Measurements from ENCODE around the gene IMMP2L. TPM values are rescaled to one million over a fixed set of nuclear protein-coding genes. Genes with fewer than 3 reads are reported as not detected.

The IMMP2L gene
- total RNA-seq, 1 donor from 2014 or later = 29.7 TPM

DNA sequence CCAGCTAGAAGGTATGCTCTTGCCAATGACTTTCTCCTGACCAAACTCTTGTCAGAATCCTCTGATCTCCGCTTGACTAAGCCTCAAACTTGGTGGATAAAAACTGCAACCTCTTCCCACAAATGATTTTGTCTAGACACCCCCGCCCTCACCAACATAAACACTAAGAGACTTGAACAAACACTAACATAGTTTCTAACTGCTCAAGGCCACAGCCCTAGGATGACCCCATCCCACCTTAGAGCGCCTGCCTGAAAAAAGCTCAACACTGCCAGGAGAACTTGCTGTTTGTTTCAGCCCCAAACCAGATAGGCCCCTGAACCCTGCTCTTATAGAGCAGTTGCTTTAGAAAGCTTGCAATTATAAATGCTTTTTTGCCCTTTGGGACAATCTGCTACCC lies 399.6 kb downstream of the IMMP2L start:
- Mint-ChIP-seq H3K27me3 (no peaks in the 10 kb centered on the region), H3K4me1 (ENCODE audit: low read depth) (peaks cover 5% of the 10 kb centered on the region), H3K9me3 (ENCODE audit: low read depth) (no peaks in the 10 kb centered on the region), H3K27ac (no peak overlapping the region), H3K4me3 (ENCODE audit: low read depth) (no peak overlapping the region), H3K36me3 (ENCODE audit: insufficient read depth) (no peaks in the 10 kb centered on the region)
- no peak for DNase-seq (ENCODE audit: low spot score, unreplicated experiment)
- TF ChIP-seq, protein P1, sequence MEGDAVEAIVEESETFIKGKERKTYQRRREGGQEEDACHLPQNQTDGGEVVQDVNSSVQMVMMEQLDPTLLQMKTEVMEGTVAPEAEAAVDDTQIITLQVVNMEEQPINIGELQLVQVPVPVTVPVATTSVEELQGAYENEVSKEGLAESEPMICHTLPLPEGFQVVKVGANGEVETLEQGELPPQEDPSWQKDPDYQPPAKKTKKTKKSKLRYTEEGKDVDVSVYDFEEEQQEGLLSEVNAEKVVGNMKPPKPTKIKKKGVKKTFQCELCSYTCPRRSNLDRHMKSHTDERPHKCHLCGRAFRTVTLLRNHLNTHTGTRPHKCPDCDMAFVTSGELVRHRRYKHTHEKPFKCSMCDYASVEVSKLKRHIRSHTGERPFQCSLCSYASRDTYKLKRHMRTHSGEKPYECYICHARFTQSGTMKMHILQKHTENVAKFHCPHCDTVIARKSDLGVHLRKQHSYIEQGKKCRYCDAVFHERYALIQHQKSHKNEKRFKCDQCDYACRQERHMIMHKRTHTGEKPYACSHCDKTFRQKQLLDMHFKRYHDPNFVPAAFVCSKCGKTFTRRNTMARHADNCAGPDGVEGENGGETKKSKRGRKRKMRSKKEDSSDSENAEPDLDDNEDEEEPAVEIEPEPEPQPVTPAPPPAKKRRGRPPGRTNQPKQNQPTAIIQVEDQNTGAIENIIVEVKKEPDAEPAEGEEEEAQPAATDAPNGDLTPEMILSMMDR (IDR thresholded peaks at IDR 0.05; ENCODE audit: unreplicated experiment) = no peak

DNA sequence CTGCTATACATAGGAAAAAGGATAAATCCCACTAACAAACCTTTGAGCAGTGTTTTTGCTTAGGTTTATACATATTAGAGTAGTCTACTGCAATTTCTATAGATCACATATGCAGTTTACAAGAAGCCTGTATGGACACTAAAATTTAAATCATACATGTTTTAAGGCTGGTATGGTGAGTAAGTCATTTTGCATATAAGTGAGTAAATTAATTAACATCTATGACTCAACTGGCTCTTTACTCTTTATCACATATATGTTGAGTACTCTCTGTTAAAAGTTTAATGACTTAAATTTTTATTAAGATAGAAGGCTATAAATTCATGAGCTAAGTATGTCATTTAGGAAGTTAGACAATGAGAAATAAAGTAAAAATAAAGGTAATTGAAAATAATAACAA lies 402.0 kb downstream of the IMMP2L start:
- Mint-ChIP-seq H3K4me3 (ENCODE audit: low read depth) (no peak overlapping the region), H3K27me3 (no peaks in the 10 kb centered on the region), H3K27ac (no peak overlapping the region), H3K36me3 (ENCODE audit: insufficient read depth) (no peaks in the 10 kb centered on the region), H3K9me3 (ENCODE audit: low read depth) (peaks cover 8% of the 10 kb centered on the region), H3K4me1 (ENCODE audit: low read depth) (peaks cover 5% of the 10 kb centered on the region)
- DNase-seq (ENCODE audit: low spot score, unreplicated experiment) = no peak
- TF ChIP-seq, protein P1 (IDR thresholded peaks at IDR 0.05; ENCODE audit: unreplicated experiment) = no peak

DNA sequence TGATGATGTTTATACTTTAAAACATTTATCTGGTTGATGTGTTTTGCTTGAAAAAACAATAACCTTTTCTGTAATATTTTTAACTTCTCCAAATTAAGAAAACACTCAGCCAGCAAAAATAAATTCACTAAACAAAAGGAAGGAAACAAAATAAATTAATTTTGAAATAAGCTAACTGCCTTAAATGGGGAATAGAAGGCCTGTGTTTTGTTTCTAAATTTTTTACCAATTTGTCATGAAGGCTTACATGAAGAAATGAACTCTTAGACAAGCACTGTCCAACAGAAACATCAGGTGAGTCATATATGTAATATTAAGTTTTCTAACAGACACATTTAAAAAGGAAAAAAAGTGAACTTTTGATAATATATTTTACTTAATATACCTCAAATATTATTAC lies 402.9 kb downstream of the IMMP2L start:
- Mint-ChIP-seq H3K4me1 (ENCODE audit: low read depth) (peaks cover 5% of the 10 kb centered on the region), H3K27me3 (no peaks in the 10 kb centered on the region), H3K4me3 (ENCODE audit: low read depth) (no peak overlapping the region), H3K9me3 (ENCODE audit: low read depth) (peaks cover 8% of the 10 kb centered on the region), H3K36me3 (ENCODE audit: insufficient read depth) (no peaks in the 10 kb centered on the region), H3K27ac (no peak overlapping the region)
- no peak for DNase-seq (ENCODE audit: low spot score, unreplicated experiment)
- TF ChIP-seq, protein P1 (IDR thresholded peaks at IDR 0.05; ENCODE audit: unreplicated experiment) = no peak

DNA sequence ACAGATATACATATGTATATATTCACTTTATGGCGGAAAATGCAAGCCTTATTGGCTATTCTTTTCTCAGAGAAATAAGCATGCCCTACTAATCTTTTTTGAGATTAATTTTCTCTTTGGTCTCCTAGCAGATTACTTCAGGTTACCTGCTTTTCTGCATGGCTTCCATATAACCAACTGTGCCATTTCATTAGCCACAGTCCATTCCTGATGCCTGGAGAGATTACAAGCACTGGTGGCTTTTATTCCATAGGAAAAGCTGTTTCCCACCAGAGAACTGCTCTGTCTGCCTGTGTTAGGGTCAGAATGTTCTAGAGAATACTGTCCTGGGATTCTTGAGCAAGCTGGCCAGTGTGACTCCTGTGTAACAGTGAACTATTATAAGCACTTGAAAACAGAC lies 411.6 kb downstream of the IMMP2L start:
- H3K4me1 Mint-ChIP-seq (ENCODE audit: low read depth) = no peaks in the 10 kb centered on the region
- TF ChIP-seq, protein P1 (IDR thresholded peaks at IDR 0.05; ENCODE audit: unreplicated experiment) = no peak
- no peak for DNase-seq (ENCODE audit: low spot score, unreplicated experiment)
- H3K27ac Mint-ChIP-seq = no peak overlapping the region
- no peaks in the 10 kb centered on the region for H3K27me3 Mint-ChIP-seq
- no peak overlapping the region for H3K4me3 Mint-ChIP-seq (ENCODE audit: low read depth)
- H3K9me3 Mint-ChIP-seq (ENCODE audit: low read depth) = no peaks in the 10 kb centered on the region
- no peaks in the 10 kb centered on the region for H3K36me3 Mint-ChIP-seq (ENCODE audit: insufficient read depth)

DNA sequence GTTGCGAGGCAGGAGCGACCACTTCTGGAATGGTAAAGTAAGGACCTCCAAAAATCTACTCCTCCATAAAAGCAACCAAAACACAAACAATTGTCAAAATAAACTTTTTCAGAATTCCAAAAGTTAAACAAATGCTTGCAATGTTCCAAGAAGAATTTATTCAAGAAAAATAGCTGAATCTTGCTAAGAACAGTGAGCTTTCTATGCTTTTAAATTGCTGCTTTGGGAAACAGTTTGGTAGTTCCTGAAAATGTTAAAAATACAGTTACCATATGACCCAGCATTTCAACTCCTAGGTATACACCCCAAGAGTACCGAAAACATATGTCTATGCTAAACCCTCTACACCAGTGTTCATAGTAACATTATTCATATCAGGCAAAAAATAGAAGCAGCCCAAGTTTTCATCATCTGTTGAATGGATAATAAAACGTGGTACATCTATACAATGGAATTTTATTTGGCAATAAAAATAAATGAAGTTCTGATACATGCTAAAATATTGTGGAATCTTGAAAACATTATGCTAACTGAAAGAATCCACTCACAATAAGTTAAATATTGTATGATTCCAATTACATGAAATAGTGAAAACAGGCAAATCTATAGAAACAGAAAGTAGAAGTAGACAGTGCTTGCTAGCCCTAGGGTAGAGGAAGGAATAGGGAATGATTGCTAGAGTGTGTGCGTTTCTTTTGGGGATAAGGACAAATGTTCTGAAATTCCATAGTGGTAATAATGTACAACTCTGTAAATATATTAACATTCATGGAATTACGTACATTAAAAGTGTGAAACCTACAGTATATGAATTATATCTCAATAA lies 414.4 kb downstream of the IMMP2L start:
- Mint-ChIP-seq H3K27me3 (no peaks in the 10 kb centered on the region), H3K36me3 (ENCODE audit: insufficient read depth) (no peaks in the 10 kb centered on the region), H3K4me1 (ENCODE audit: low read depth) (no peaks in the 10 kb centered on the region), H3K27ac (no peak overlapping the region), H3K4me3 (ENCODE audit: low read depth) (no peak overlapping the region), H3K9me3 (ENCODE audit: low read depth) (no peaks in the 10 kb centered on the region)
- DNase-seq (ENCODE audit: low spot score, unreplicated experiment) = no peak
- TF ChIP-seq, protein P1 (IDR thresholded peaks at IDR 0.05; ENCODE audit: unreplicated experiment) = no peak

Data from progenitor cell of endocrine pancreas (in vitro differentiated cells).